IPS DF 6.9 (cell line): ENCODE data around the gene BAIAP3.

Experiments
- DNase-seq: peaks from one replicate; pipeline ENCODE4 v3.0.0-alpha.2; 2013; ENCODE audit warnings: low read depth, low spot score
- H3K27ac ChIP-seq: one replicate; pipeline ENCODE4 v1.5.1; 2013; ENCODE audit warnings: low read length, control low read depth
- H3K27me3 ChIP-seq: 2 replicates; pipeline ENCODE4 v1.6.1; 2013; ENCODE audit warnings: mild to moderate bottlenecking, low read length; ENCODE audit not compliant: control insufficient read depth, insufficient read depth
- H3K36me3 ChIP-seq: 2 replicates; pipeline ENCODE4 v1.6.1; 2013; ENCODE audit warnings: low read length; ENCODE audit not compliant: control insufficient read depth, insufficient read depth
- H3K4me1 ChIP-seq: 2 replicates; pipeline ENCODE4 v1.6.1; 2013; ENCODE audit warnings: low read length; ENCODE audit not compliant: control insufficient read depth, insufficient read depth
- H3K4me3 ChIP-seq: 2 replicates; pipeline ENCODE4 v1.5.1; 2013; ENCODE audit warnings: mild to moderate bottlenecking, low read length
- H3K9me3 ChIP-seq: 2 replicates; pipeline ENCODE4 v1.6.1; 2013; ENCODE audit warnings: low read length, inconsistent platforms; ENCODE audit not compliant: control insufficient read depth, insufficient read depth
- WGBS: extraction: QIAGEN DNeasy Blood & Tissue Kit; methylation state at CpG from one replicate; pipeline ENCODE4 v1.1.7; 2013; ENCODE audit warnings: mixed read lengths, missing lambda C conversion rate; ENCODE audit not compliant: insufficient read length, insufficient coverage; 5-methylcytosine and 5-hydroxymethylcytosine counted together

Gene BAIAP3

GRCh38 chr16:1299868-1300203, 33.6 kb upstream of the BAIAP3 start:
- no peak for DNase-seq
- WGBS, result no CpG with 5 or more reads among the region's 12 CpGs
- Histone ChIP-seq H3K36me3 (no peaks in the 10 kb centered on the region), H3K4me3 (no peak overlapping the region), H3K9me3 (no peaks in the 10 kb centered on the region), H3K27ac (no peak overlapping the region), H3K4me1 (peaks cover 3% of the 10 kb centered on the region), H3K27me3 (no peaks in the 10 kb centered on the region)

DNA sequence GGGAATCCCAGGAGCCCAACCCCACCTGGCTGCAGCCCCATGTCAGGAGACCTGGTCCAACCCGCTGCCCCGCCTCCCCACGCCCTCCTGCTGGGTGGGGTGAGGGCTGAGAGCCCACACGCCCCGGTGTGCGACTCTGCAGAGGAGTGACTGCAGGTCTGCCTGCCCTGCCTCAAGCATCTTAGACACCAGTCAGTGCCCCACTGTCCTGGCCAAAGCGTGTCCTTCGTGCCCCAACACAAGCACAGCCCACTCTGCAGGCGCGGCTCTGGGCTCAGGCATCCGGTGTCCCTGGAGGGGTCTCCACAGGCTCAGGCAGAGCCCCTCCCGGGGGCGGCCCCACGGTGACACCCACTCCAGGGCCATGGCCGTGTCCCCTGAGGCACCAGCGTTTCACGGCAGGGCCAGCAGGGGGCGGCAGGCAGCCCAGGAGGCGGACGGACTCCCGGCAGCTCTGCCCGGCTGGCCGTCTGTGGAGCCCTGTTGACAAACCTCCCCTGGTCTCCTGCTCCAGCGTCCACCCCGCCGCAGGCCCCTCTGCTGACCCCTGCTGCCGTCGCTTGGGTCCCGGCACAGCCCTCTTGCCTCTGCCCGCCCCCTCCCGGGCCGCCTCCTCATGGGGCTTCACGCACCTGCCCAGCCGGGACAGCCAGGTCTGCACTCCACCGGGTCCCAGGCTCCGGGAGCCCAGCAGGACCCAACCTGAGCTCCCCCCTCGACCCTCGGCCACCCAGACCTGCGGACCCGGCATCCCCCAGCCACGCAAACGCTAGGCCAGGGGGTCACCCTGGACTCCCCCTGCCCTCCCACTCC, 32.6 kb upstream of the BAIAP3 start:
- Histone ChIP-seq H3K36me3 (no peaks in the 10 kb centered on the region), H3K4me1 (peaks cover 3% of the 10 kb centered on the region), H3K4me3 (no peak overlapping the region), H3K27me3 (no peaks in the 10 kb centered on the region), H3K27ac (no peak overlapping the region), H3K9me3 (no peaks in the 10 kb centered on the region)
- WGBS, result no CpG with 5 or more reads among the region's 42 CpGs
- no peak for DNase-seq

DNA sequence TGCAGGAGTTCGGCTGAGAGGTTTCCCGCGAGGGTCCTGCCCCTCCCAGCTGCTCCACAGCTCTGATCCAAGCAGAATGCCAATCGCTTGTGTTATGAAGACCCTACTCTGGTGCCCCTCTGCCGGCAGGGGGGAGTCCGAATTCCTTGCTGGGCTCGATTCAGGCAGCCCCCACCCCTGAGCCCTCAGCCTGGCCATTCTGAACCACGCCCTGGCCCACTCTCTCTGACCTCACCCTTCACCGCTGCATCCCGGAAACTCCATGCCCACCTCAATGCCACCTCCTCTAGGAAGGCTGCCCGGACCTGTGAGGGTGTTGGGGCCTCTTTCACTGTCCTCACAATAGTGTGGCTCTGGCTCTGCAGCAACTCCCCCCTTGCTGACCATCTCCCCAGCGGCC, 31.9 kb upstream of the BAIAP3 start:
- Histone ChIP-seq H3K27me3 (no peaks in the 10 kb centered on the region), H3K4me3 (no peak overlapping the region), H3K36me3 (no peaks in the 10 kb centered on the region), H3K4me1 (peaks cover 3% of the 10 kb centered on the region), H3K9me3 (no peaks in the 10 kb centered on the region), H3K27ac (no peak overlapping the region)
- WGBS, result no CpG with 5 or more reads among the region's 12 CpGs
- DNase-seq, result no peak

- WGBS, result no CpG with 5 or more reads among the region's 12 CpGs
- no peak overlapping the region for H3K4me3 ChIP-seq
- no peak overlapping the region for H3K27ac ChIP-seq
- DNase-seq, result no peak
- peaks cover 1% of the 10 kb centered on the region; the same call in 1 of the 2 replicates for H3K4me1 ChIP-seq
- H3K27me3 ChIP-seq, result no peaks in the 10 kb centered on the region
- H3K9me3 ChIP-seq, result no peaks in the 10 kb centered on the region
- no peaks in the 10 kb centered on the region for H3K36me3 ChIP-seq
These were observed 27.6 kb upstream of the BAIAP3 start for GRCh38 chr16:1305823-1306222.

GRCh38 chr16:1306334-1306733, 27.1 kb upstream of the BAIAP3 start:
- DNase-seq, result no peak
- Histone ChIP-seq H3K4me1 (peaks cover 3% of the 10 kb centered on the region; the same call in 1 of the 2 replicates), H3K27ac (no peak overlapping the region), H3K27me3 (no peaks in the 10 kb centered on the region), H3K36me3 (no peaks in the 10 kb centered on the region), H3K9me3 (no peaks in the 10 kb centered on the region), H3K4me3 (no peak overlapping the region)
- no CpG with 5 or more reads among the region's 4 CpGs for WGBS

DNA sequence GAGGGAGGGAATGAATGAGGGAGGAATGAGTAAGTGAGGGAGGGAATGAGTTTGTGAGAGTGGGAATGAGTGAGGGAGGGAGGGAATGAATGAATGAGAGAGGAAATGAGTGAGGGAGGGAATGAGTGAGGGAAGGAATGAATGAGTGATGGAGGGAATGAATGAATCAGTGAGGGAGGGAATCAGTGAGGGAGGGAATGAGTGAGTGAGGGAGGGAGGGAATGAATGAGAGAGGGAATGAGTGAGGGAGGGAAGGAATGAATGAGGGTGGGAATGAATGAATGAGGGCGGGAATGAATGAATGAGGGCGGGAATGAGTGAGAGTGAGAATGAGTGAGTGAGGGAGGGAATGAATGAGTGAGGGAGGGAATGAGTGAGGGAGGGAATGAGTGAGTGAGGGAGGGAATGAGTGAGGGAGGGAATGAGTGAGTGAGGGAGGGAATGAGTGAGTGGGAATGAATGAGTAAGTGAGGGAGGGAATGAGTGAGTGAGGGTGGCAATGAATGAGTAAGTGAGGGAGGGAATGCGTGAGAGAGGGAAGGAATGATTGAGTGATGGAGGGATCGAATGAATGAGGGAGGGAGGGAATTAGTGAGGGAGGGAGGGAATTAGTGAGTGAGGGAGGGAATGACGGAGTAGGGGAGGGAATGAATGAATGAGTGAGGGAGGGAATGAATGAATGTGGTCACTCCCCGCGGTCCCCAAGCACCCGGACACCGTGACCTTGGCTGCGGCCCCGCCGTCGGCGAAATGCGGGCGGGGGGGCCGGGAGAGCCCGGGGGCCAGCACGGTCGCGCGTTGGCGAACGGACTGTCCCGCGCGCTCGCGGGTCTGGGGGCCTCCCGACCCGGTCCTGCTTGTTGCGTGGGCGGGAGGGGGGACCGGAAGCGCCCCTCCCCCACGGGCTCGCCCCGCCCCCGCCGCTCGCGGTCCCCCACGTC, 25.1 kb upstream of the BAIAP3 start:
- Histone ChIP-seq H3K9me3 (no peaks in the 10 kb centered on the region), H3K4me1 (peaks cover 4% of the 10 kb centered on the region; the same call in 1 of the 2 replicates), H3K27ac (no peak overlapping the region), H3K27me3 (no peaks in the 10 kb centered on the region), H3K36me3 (0 out of 2 replicates have a peak, but pooled peaks cover 4% of the 10 kb centered on the region), H3K4me3 (peak overlapping the region; percentile 94; the same call in 1 of the 2 replicates)
- no peak for DNase-seq
- 100% methylated on average over 5 of the region's 43 CpGs for WGBS

GRCh38 chr16:1308977-1309885, 24.2 kb upstream of the BAIAP3 start, which contains the start of gene UBE2I:
TSS of gene UBE2I (plus strand) at chr16:1309636. CDS start at chr16:1314031, 4,395 bp downstream.
- Histone ChIP-seq H3K4me3 (peak within 1 kb of the TSS; percentile 94), H3K4me1 (peaks cover 4% of the 10 kb centered on the region; the same call in 1 of the 2 replicates), H3K9me3 (no peaks in the 10 kb centered on the region), H3K27ac (no peak within 1 kb of the TSS), H3K36me3 (peaks cover 13% of the 10 kb centered on the region), H3K27me3 (no peaks in the 10 kb centered on the region)
- peak; percentile 89 for DNase-seq
- WGBS, result no CpG with 5 or more reads among the region's 117 CpGs

DNA sequence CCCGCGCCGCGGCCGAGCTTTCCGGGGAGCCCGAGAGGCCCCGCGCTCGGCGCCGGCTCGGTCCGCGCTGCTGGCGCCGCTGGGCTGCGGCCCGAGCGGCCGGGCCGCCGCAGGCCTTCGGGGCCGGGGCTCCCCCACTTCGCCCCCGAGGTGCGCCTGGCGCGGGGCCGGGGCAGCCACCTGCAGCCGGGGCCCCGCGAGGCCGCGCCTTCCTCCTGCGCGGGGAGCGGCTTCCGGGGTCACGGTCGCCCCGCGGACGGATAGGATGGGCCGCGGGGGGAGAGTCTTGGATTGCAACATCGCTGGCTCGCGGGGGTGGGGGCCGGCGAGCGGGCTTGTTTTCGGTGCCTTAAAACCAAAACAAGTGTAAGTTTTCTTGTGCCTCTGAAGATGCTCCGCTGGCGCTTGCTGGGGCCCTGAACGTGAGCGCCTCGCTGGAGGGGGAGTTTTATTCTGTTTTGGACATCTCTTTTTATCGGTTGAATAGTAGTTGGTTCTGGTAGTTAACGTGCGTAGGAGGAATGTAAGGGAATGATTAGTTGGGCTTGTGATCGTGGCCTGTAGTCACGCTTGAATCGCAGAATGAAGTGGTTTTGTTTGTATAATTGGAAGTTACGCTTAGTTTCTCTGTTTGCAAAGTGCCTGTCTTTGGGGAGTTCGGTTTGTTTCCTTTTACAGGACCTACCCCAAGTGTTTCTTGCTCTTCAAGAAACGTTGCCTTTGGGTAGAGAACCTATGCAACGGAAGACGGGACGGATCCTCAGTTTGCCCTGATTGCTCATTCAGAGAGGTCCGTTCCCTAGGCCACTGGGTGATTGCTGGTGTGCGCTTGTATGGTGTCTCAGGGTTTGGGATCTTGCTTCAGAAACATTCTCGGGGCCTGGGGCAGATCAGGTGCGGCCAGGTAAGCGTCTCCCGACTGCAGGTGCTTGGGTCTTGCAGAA, 23.3 kb upstream of the BAIAP3 start:
- Histone ChIP-seq H3K27ac (no peak overlapping the region), H3K4me1 (peaks cover 4% of the 10 kb centered on the region; the same call in 1 of the 2 replicates), H3K4me3 (peak overlapping the region; percentile 94), H3K36me3 (peaks cover 22% of the 10 kb centered on the region), H3K27me3 (no peaks in the 10 kb centered on the region), H3K9me3 (no peaks in the 10 kb centered on the region)
- DNase-seq, result no peak
- no CpG with 5 or more reads among the region's 77 CpGs for WGBS

DNA sequence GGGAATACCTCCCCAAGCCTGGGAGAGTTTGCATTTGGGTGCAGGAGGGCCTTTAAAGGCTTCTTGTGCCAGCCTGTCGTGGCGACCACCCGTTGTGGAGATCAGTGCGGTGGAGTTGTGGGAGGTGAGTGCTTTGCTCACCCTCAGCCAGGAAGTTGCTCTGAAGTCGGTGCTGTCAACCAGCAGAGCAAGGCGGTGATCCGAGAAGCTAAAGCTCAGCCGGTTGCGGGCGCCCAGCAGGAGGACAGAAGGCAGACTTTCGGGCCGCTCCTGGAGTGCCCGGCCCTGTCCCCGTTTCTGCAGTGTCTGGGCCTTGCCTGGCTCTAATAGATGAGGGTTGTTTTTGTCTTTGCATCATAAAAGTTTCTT, 22.6 kb upstream of the BAIAP3 start:
- Histone ChIP-seq H3K4me3 (peak overlapping the region; percentile 94; the same call in 1 of the 2 replicates), H3K27ac (no peak overlapping the region), H3K36me3 (peaks cover 29% of the 10 kb centered on the region), H3K9me3 (no peaks in the 10 kb centered on the region), H3K4me1 (peaks cover 4% of the 10 kb centered on the region; the same call in 1 of the 2 replicates), H3K27me3 (no peaks in the 10 kb centered on the region)
- WGBS, result no CpG with 5 or more reads among the region's 14 CpGs
- no peak for DNase-seq
